ENCODE results near the gene PRRT3. TPM values are rescaled to one million over a fixed set of nuclear protein-coding genes. Genes with fewer than 3 reads are reported as not detected.

PRRT3 gene
- total and polyA plus RNA-seq, 9 of the 15 experiments (the other 6 are each of a cell fraction or from before 2014, with no cell fraction given) = 0.06 to 1.9 (median 1.2) TPM

GRCh38 chr3:9918261-9919038 is 33.8 kb downstream of the PRRT3 start:
- intact Hi-C loops (cut with micrococcal nuclease) (loop anchor here (5.0 kb wide), 1 partner anchor 56 kb away; no protein-coding TSS in a partner anchor), in situ Hi-C loops (cut with MboI) (no loop called here)
- Histone ChIP-seq H4K20me1 (replicated peaks; ENCODE audit: control insufficient read depth, insufficient read depth, low read length) (no peaks in the 10 kb centered on the region), H3K9me3 (replicated peaks; ENCODE audit: control insufficient read depth, insufficient read depth, low read depth, low read length) (no peaks in the 10 kb centered on the region), H3K9me1 (ENCODE audit: control insufficient read depth, insufficient read depth, low read length) (peaks cover 3% of the 10 kb centered on the region), H3K27me3 (ENCODE audit: control insufficient read depth in 2 of 2, insufficient read depth in 2 of 2, low read length in 2 of 2) (no peaks in the 10 kb centered on the region), H3K27ac (ENCODE audit: extremely low read depth, low read depth, low read length) (no peak overlapping the region), H3K79me2 (ENCODE audit: control insufficient read depth, insufficient read depth, low read length) (no peaks in the 10 kb centered on the region), H3K9ac (ENCODE audit: insufficient read depth in 1 of 2, low read depth in 2 of 2, low read length in 2 of 2) (peak overlapping the region in 1 of 2 experiments; percentile 91; a peak in 2 of 4 replicates), H3K36me3 (ENCODE audit: control insufficient read depth, insufficient read depth, low read length) (no peaks in the 10 kb centered on the region), H3K4me1 (replicated peaks in 1 of 2; ENCODE audit: control insufficient read depth in 2 of 2, insufficient read depth in 2 of 2, low read length in 2 of 2) (peaks cover 13 to 34% of the 10 kb centered on the region in 2 experiments), H3K4me3 (no peak overlapping the region), H3K4me2 (ENCODE audit: insufficient read depth, low read length) (no peak overlapping the region), H2AFZ (ENCODE audit: low read depth, low read length) (no peak overlapping the region)
- ChIA-PET POLR2A (interaction anchor here (0.9 to 1.4 kb wide), 3 partner anchors 12 to 25 kb away, joined by 3 to 5 read pairs (median 4); no protein-coding TSS in a partner anchor), CTCF (ENCODE audit: low intra/inter-chr PET ratio) (no interaction called here)
- no peak for FAIRE-seq
- 72% methylated on average over 8 of the region's 8 CpGs for WGBS (ENCODE audit: insufficient coverage, low coverage, missing lambda C conversion rate)
- DNase-seq (ENCODE audit: extremely low read depth in 1 of 4, low spot score in 3 of 4) = no peak
- BruUV-seq (replicated peaks) = no TSS peak
- TF ChIP-seq CREB1 (IDR thresholded peaks at IDR 0.05) (no peak), CREB1 (CRISPR knock-in tag; IDR thresholded peaks at IDR 0.05) (no peak), RBM25 (IDR thresholded peaks at IDR 0.05; ENCODE audit: low read depth, low read length, severe bottlenecking) (peak; percentile 96), KDM1A (IDR thresholded peaks at IDR 0.05) (peak in 1 of 2 experiments; percentile 38; a peak in 1 of 4 replicates), BCOR (IDR thresholded peaks at IDR 0.05) (peak; percentile 47; the same call in 1 of the 2 replicates)
- no peak for ATAC-seq

All from K562 (cell line).